Measurements from ENCODE around the gene ME1. TPM values are rescaled to one million over a fixed set of nuclear protein-coding genes. Genes with fewer than 3 reads are reported as not detected.

Gene ME1
- total RNA-seq, 1 experiment from 2014 or later: 40.5 TPM

DNA sequence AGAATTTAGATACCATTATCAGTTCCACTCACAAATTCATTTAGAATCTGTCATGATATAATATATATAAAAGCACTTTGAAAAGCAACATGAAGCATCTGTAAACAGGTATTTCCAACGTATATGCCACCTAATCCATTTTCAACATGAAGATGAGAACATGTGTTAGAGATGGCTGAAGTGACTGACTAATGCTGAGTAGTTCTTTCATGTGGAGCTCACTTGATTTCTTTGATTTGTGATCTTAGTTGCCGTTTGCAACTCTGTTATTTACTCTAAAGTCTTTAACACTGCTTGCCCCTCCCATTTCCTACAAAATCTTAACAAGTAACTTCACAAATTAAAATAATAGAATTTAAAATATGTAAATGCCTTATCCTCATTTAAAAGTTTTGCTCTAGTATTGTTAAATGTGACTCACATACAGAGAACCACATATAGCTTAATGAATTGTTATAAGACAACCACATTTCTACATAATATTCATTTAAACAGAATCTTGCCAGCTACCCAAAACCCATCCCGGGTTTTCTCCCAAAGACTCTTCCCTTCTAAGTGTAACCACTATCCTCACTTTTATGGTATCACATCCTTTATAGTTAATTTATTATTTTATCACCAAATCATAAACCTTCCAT is 78.3 kb downstream of the ME1 start:
- Histone ChIP-seq H3K27me3 (ENCODE audit: insufficient read depth, low read length) (no peaks in the 10 kb centered on the region), H3K4me1 (ENCODE audit: control insufficient read depth in 1 of 2, insufficient read depth in 2 of 2, low read length in 2 of 2) (0 out of 4 replicates have a peak, but pooled peaks cover 0 to 3% of the 10 kb centered on the region in 2 experiments), H4K20me1 (ENCODE audit: insufficient read depth) (no peaks in the 10 kb centered on the region), H3K4me2 (ENCODE audit: low read length) (no peak overlapping the region), H3K9ac (ENCODE audit: low read length) (no peak overlapping the region), H2AFZ (ENCODE audit: low read depth, low read length, poor library complexity, severe bottlenecking) (no peak overlapping the region), H3K36me3 (ENCODE audit: control insufficient read depth in 1 of 2, insufficient read depth in 2 of 2, low read length in 2 of 2) (no peaks in the 10 kb centered on the region), H3K79me2 (ENCODE audit: insufficient read depth, low read length) (0 out of 2 replicates have a peak, but pooled peaks cover 2% of the 10 kb centered on the region), H3K27ac (ENCODE audit: low read depth, low read length) (no peak overlapping the region), H3K9me3 (ENCODE audit: control insufficient read depth in 1 of 2, insufficient read depth in 1 of 2, low read depth in 1 of 2, low read length in 2 of 2) (no peaks in the 10 kb centered on the region), H3K9me2 (ENCODE audit: insufficient read depth) (no peaks in the 10 kb centered on the region), H3K4me3 (replicated peaks in 1 of 2; ENCODE audit: low read depth in 1 of 2, low read length in 2 of 2) (no peak overlapping the region)
- TF ChIP-seq ZFX (IDR thresholded peaks at IDR 0.05) (no peak), SP1 (IDR thresholded peaks at IDR 0.05; ENCODE audit: low read depth) (no peak), FOSL1 (IDR thresholded peaks at IDR 0.05; ENCODE audit: low read depth) (no peak), EZH2 (IDR thresholded peaks at IDR 0.05) (no peak), EZH2phosphoT487 (IDR thresholded peaks at IDR 0.05; ENCODE audit: borderline replicate concordance) (no peak), POLR2AphosphoS5 (IDR thresholded peaks at IDR 0.05; ENCODE audit: low read depth, low read length) (no peak), TCF7L2 (IDR thresholded peaks at IDR 0.05; ENCODE audit: borderline replicate concordance, extremely low read depth, insufficient read depth, insufficient read length) (no peak), SIN3A (IDR thresholded peaks at IDR 0.05; ENCODE audit: low read depth) (no peak), ELF1 (IDR thresholded peaks at IDR 0.05; ENCODE audit: borderline replicate concordance, low read depth) (no peak), CEBPB (IDR thresholded peaks at IDR 0.05; ENCODE audit: low read depth) (no peak), POLR2A (IDR thresholded peaks at IDR 0.05; ENCODE audit: borderline replicate concordance, extremely low read depth, insufficient read depth, insufficient read length) (no peak), JUND (IDR thresholded peaks at IDR 0.05) (no peak), SRF (IDR thresholded peaks at IDR 0.05; ENCODE audit: low read depth) (no peak)
- TF ChIP-seq, protein P1, sequence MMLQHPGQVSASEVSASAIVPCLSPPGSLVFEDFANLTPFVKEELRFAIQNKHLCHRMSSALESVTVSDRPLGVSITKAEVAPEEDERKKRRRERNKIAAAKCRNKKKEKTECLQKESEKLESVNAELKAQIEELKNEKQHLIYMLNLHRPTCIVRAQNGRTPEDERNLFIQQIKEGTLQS (IDR thresholded peaks at IDR 0.05): no peak
- TF ChIP-seq, protein P2, sequence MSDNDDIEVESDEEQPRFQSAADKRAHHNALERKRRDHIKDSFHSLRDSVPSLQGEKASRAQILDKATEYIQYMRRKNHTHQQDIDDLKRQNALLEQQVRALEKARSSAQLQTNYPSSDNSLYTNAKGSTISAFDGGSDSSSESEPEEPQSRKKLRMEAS (IDR thresholded peaks at IDR 0.05): no peak
- TF ChIP-seq, protein P3, sequence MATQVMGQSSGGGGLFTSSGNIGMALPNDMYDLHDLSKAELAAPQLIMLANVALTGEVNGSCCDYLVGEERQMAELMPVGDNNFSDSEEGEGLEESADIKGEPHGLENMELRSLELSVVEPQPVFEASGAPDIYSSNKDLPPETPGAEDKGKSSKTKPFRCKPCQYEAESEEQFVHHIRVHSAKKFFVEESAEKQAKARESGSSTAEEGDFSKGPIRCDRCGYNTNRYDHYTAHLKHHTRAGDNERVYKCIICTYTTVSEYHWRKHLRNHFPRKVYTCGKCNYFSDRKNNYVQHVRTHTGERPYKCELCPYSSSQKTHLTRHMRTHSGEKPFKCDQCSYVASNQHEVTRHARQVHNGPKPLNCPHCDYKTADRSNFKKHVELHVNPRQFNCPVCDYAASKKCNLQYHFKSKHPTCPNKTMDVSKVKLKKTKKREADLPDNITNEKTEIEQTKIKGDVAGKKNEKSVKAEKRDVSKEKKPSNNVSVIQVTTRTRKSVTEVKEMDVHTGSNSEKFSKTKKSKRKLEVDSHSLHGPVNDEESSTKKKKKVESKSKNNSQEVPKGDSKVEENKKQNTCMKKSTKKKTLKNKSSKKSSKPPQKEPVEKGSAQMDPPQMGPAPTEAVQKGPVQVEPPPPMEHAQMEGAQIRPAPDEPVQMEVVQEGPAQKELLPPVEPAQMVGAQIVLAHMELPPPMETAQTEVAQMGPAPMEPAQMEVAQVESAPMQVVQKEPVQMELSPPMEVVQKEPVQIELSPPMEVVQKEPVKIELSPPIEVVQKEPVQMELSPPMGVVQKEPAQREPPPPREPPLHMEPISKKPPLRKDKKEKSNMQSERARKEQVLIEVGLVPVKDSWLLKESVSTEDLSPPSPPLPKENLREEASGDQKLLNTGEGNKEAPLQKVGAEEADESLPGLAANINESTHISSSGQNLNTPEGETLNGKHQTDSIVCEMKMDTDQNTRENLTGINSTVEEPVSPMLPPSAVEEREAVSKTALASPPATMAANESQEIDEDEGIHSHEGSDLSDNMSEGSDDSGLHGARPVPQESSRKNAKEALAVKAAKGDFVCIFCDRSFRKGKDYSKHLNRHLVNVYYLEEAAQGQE (IDR thresholded peaks at IDR 0.05; ENCODE audit: low read depth): no peak
- BruUV-seq (replicated peaks): no TSS peak
- DNase-seq (ENCODE audit: low read depth, low spot score) (no peak), ATAC-seq (no peak)
- ChIA-PET POLR2A (no interaction called here), CTCF (no interaction called here), RAD21 (ENCODE audit: low non-redundant PET in 1 of 2, low total read pairs in 2 of 2, uncharacterized antibody in 2 of 2, unreplicated experiment in 2 of 2) (no interaction called here)
- intact Hi-C loops (cut with micrococcal nuclease): no loop called here
